HepG2 (cell line): ENCODE data around the gene MRPL28. TPM values are rescaled to one million over a fixed set of nuclear protein-coding genes. Genes with fewer than 3 reads are reported as not detected.

ENCODE experiments used
- CEBPB ChIP-seq: IDR thresholded peaks from 2 replicates; pipeline ENCODE4 v1.6.1; 2011; ENCODE audit warnings: low read depth, low read length, improper control_type of control experiment, borderline replicate concordance
- HIVEP1 ChIP-seq: sonication (generic); formaldehyde crosslinking; IDR thresholded peaks from 2 replicates; pipeline ENCODE4 v1.4.0; 2020; ENCODE audit warnings: mild to moderate bottlenecking, missing genetic modification reagents
- IRF1 ChIP-seq: sonication (generic); formaldehyde crosslinking; IDR thresholded peaks from 2 replicates; pipeline ENCODE4 v1.4.0; 2020; ENCODE audit warnings: low read depth, mild to moderate bottlenecking, missing genetic modification reagents
- MBNL3 ChIP-seq: fragments of 250-450 bp; sonication (Bioruptor Pico); conservative IDR thresholded peaks from 2 replicates; pipeline ENCODE4 v1.8.0; 2022; ENCODE audit warnings: mild to moderate bottlenecking, inconsistent platforms
- PRDM10 ChIP-seq: sonication (generic); formaldehyde crosslinking; IDR thresholded peaks from 2 replicates; pipeline ENCODE4 v1.4.0; 2020; ENCODE audit warnings: low read depth, missing genetic modification reagents
- SPEN ChIP-seq: sonication (generic); formaldehyde crosslinking; IDR thresholded peaks from 2 replicates; pipeline ENCODE4 v1.5.1; 2020; ENCODE audit warnings: low read depth, mild to moderate bottlenecking, missing genetic modification reagents
- THAP9 ChIP-seq: sonication (generic); formaldehyde crosslinking; IDR thresholded peaks from 2 replicates; pipeline ENCODE4; 2020; ENCODE audit warnings: missing genetic modification reagents, mild to moderate bottlenecking, borderline replicate concordance
- TMF1 ChIP-seq: sonication (generic); formaldehyde crosslinking; IDR thresholded peaks from 2 replicates; pipeline ENCODE4 v1.8.1; 2022; ENCODE audit warnings: low read depth, missing genetic modification reagents
- ZBTB34 ChIP-seq: sonication (generic); formaldehyde crosslinking; IDR thresholded peaks from 2 replicates; pipeline ENCODE4 v1.8.0; 2022; ENCODE audit warnings: mild to moderate bottlenecking, missing genetic modification reagents
- ZHX1 ChIP-seq: sonication (generic); formaldehyde crosslinking; IDR thresholded peaks from 2 replicates; pipeline ENCODE4 v1.8.1; 2022; ENCODE audit warnings: low read depth, mild to moderate bottlenecking, missing genetic modification reagents
- ZMYM2 ChIP-seq: sonication (generic); formaldehyde crosslinking; IDR thresholded peaks from 2 replicates; pipeline ENCODE4 v1.8.0; 2022; ENCODE audit warnings: mild to moderate bottlenecking, missing genetic modification reagents
- ZNF124 ChIP-seq: sonication (generic); formaldehyde crosslinking; IDR thresholded peaks from 2 replicates; pipeline ENCODE4 v1.4.0; 2020; ENCODE audit warnings: missing genetic modification reagents
- ZNF501 ChIP-seq: sonication (generic); formaldehyde crosslinking; IDR thresholded peaks from 2 replicates; pipeline ENCODE4 v1.5.1; 2020; ENCODE audit warnings: mild to moderate bottlenecking, moderate library complexity, missing genetic modification reagents
- ZSCAN12 ChIP-seq: sonication (generic); formaldehyde crosslinking; IDR thresholded peaks from 2 replicates; pipeline ENCODE4 v1.9.0; 2021; ENCODE audit warnings: mild to moderate bottlenecking, missing genetic modification reagents
- ZSCAN22 ChIP-seq: sonication (generic); formaldehyde crosslinking; IDR thresholded peaks from 2 replicates; pipeline ENCODE4 v1.4.0; 2020; ENCODE audit warnings: mild to moderate bottlenecking, missing genetic modification reagents
- ZSCAN29 ChIP-seq: sonication (generic); formaldehyde crosslinking; conservative IDR thresholded peaks from 2 replicates; pipeline ENCODE4 v1.4.0; 2020; ENCODE audit warnings: mild to moderate bottlenecking, missing genetic modification reagents
- polyA plus RNA-seq, 8 experiments: library from polyadenylated mRNA; depleted of rRNA in 3 of 8; stranded (reverse) in 7 of 8; unstranded in 1 of 8; fragments of >200 nt; fragmentation: Illumina TruSeq in 4 of 8; extraction: Trizol in 4 of 8; gene quantifications; 2 replicates each; pipeline versions ENCODE4 v1.2.1 to v1.2.3, GENCODE V29; 2011 to 2016; ENCODE audit warnings: low read depth in 4 of 8, missing spikeins in 1 of 8, mixed read lengths in 1 of 8; ENCODE audit not compliant: insufficient read depth in 1 of 8
- total RNA-seq, 5 experiments: library from RNA; depleted of rRNA; stranded (reverse); fragments of >200 nt; fragmentation: Illumina TruSeq; extraction: Trizol; gene quantifications; 2 replicates each; pipeline ENCODE4 v1.2.3, GENCODE V29; 2016; ENCODE audit warnings: low read depth in 1 of 5

The MRPL28 gene
- total and polyA plus RNA-seq, 2 of the 13 experiments (the other 11 are each of a cell fraction or from before 2014, with no cell fraction given): 114 to 135 TPM

- TF ChIP-seq ZSCAN12 (CRISPR knock-in tag): no peak
- no peak for TF ChIP-seq ZMYM2
- no peak for TF ChIP-seq SPEN (CRISPR knock-in tag)
- 0 out of 2 replicates have a peak, but pooled peaks have one; percentile 23 for TF ChIP-seq HIVEP1 (CRISPR knock-in tag)
- no peak for TF ChIP-seq TMF1 (CRISPR knock-in tag)
- TF ChIP-seq ZSCAN22 (CRISPR knock-in tag): no peak
- no peak for TF ChIP-seq ZNF124
- TF ChIP-seq THAP9 (CRISPR knock-in tag): no peak
- no peak for TF ChIP-seq MBNL3
- TF ChIP-seq ZBTB34 (CRISPR knock-in tag): no peak
- no peak for TF ChIP-seq ZHX1 (CRISPR knock-in tag)
- TF ChIP-seq CEBPB: no peak
- peak; percentile 46 for TF ChIP-seq ZNF501 (CRISPR knock-in tag)
- TF ChIP-seq ZSCAN29 (CRISPR knock-in tag): no peak
- no peak for TF ChIP-seq IRF1 (CRISPR knock-in tag)
- TF ChIP-seq PRDM10 (CRISPR knock-in tag): no peak
Observed at GRCh38 chr16:364595-365491, 5.5 kb downstream of the MRPL28 start (continued).
